ENCODE data around the gene HMSD. TPM values are rescaled to one million over a fixed set of nuclear protein-coding genes. Genes with fewer than 3 reads are reported as not detected.

Gene HMSD
- total RNA-seq, 6 donors from 2014 or later: 0.30 to 2.9 (median 1.0) TPM; not detected in 2

- Histone ChIP-seq H3K4me3 (peak within 1 kb of the TSS; percentile 64 to 69 (median 69)), H3K4me1 (peaks cover 13 to 21% (median 15%) of the 10 kb centered on the region in 4 donors), H3K9me3 (no peaks in the 10 kb centered on the region), H3K27me3 (no peaks in the 10 kb centered on the region), H3K27ac (peak within 1 kb of the TSS; percentile 95 to 99 (median 98)), H3K36me3 (no peaks in the 10 kb centered on the region)
- TF ChIP-seq, protein P1, sequence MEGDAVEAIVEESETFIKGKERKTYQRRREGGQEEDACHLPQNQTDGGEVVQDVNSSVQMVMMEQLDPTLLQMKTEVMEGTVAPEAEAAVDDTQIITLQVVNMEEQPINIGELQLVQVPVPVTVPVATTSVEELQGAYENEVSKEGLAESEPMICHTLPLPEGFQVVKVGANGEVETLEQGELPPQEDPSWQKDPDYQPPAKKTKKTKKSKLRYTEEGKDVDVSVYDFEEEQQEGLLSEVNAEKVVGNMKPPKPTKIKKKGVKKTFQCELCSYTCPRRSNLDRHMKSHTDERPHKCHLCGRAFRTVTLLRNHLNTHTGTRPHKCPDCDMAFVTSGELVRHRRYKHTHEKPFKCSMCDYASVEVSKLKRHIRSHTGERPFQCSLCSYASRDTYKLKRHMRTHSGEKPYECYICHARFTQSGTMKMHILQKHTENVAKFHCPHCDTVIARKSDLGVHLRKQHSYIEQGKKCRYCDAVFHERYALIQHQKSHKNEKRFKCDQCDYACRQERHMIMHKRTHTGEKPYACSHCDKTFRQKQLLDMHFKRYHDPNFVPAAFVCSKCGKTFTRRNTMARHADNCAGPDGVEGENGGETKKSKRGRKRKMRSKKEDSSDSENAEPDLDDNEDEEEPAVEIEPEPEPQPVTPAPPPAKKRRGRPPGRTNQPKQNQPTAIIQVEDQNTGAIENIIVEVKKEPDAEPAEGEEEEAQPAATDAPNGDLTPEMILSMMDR (IDR thresholded peaks at IDR 0.05): peak in 2 of 6 experiments; percentile 14 to 22
- TF ChIP-seq POLR2A (IDR thresholded peaks at IDR 0.05): peak; percentile 37 to 97 (median 95)
- peak in 1 of 4 donors; percentile 40 for TF ChIP-seq EP300 (IDR thresholded peaks at IDR 0.05)
- TF ChIP-seq POLR2AphosphoS5 (IDR thresholded peaks at IDR 0.05): peak; percentile 83 to 86
- peak; percentile 98 for ATAC-seq (ENCODE audit: low FRiP score in 2 of 2)
- DNase-seq: peak; percentile 96 to 97
- 1% methylated on average over 43 to 46 of the region's 62 CpGs for WGBS, 2 donors
These were observed 21.1 kb downstream of the HMSD start, which contains the start of gene SERPINB8 for GRCh38 chr18:63969942-63970808. Gene SERPINB8 (plus strand): TSS chr18:63970081. CDS start chr18:63978309, 8,228 bp downstream.

DNA sequence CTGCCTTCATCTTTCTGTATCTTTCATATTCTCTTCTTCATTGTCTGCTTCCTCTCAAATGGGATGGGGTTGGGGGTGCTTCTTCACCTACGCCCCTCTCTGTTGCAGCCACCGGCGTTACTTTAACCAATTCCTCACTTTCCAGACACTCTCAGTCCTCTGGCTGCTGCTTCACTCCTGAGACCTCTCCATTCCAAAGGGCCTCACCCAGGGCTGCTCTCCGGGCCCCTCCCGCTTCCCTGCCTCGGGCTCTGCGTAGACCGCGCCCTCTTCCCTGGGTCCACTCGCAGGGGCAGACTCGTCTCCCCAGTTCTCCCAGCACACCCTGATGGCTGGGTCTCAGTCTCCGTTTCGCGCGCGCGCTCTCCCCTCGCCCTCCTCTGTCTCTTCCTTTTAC, 21.7 kb downstream of the HMSD start:
- 31 to 32% methylated on average over 18 of the region's 18 CpGs for WGBS, 2 donors
- Histone ChIP-seq H3K36me3 (no peaks in the 10 kb centered on the region), H3K4me1 (peaks cover 13 to 23% (median 15%) of the 10 kb centered on the region in 4 donors), H3K4me3 (peak overlapping the region; percentile 64 to 69 (median 69)), H3K9me3 (no peaks in the 10 kb centered on the region), H3K27ac (peak overlapping the region; percentile 95 to 99 (median 98)), H3K27me3 (no peaks in the 10 kb centered on the region)
- DNase-seq: peak; percentile 65 to 83
- TF ChIP-seq EP300 (IDR thresholded peaks at IDR 0.05) (no peak), POLR2AphosphoS5 (IDR thresholded peaks at IDR 0.05) (no peak), POLR2A (IDR thresholded peaks at IDR 0.05) (no peak)
- TF ChIP-seq, protein P1 (IDR thresholded peaks at IDR 0.05): no peak
- peak; percentile 72 to 88 for ATAC-seq (ENCODE audit: low FRiP score in 2 of 2)

DNA sequence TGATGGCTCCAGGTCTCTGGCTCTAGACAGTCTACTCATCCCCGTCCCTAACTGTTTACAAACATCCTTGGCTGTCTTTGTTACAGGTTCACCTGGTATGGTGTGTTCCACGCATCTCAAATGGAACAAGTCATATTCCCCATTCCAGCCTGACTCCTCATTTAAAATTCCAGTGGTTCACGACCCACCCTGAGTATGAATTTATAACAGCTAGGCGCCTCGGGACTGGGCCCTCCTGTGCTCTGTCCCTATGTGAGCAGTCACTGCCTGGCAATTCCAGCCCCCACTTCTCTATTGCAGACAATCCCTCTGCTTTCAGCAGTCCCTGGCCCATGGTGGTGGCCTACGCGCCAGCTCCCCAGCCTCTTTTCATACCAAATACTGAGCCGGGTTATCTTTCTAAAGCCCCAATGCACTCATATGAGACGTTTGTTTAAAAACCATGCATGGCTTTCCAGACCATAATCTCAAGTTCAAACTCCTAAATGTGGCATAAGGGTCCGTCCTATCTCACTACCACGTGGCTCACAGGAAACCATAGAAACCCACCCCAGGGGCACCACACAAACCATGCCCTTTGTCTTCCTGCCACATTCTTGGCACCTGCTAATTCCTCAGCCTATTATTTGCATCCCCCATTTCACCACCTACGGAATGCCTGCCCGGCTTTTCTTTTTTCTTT, 22.4 kb downstream of the HMSD start:
- Histone ChIP-seq H3K9me3 (no peaks in the 10 kb centered on the region), H3K27ac (peak overlapping the region; percentile 95 to 99 (median 98)), H3K36me3 (no peaks in the 10 kb centered on the region), H3K27me3 (no peaks in the 10 kb centered on the region), H3K4me1 (peaks cover 13 to 26% (median 15%) of the 10 kb centered on the region in 4 donors), H3K4me3 (peak overlapping the region in 3 of 4 donors; percentile 69)
- TF ChIP-seq POLR2AphosphoS5 (IDR thresholded peaks at IDR 0.05) (no peak), POLR2A (IDR thresholded peaks at IDR 0.05) (no peak), EP300 (IDR thresholded peaks at IDR 0.05) (no peak)
- TF ChIP-seq, protein P1 (IDR thresholded peaks at IDR 0.05): no peak
- ATAC-seq (ENCODE audit: low FRiP score in 2 of 2): no peak
- 64 to 72% methylated on average over 13 of the region's 13 CpGs for WGBS, 2 donors
- DNase-seq: no peak

DNA sequence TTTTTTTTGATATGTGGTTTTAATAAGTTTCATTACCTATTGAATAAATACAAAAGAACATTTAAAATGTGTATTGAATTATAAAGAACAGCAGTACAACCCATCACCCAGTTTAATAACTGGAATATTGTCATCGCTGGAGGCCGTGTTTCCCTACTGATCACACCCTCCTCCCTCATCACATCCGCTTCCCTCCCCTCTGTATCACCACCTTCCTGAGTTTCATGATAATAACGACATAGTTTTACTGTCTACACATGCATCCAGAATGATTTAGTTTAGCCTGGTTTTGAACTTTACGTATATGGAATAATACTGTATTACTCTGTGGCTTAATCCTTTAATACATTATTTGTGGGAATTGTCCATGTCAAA, 22.9 kb downstream of the HMSD start:
- H3K4me1 ChIP-seq: peaks cover 13 to 26% (median 15%) of the 10 kb centered on the region in 4 donors
- no peaks in the 10 kb centered on the region for H3K36me3 ChIP-seq
- no peaks in the 10 kb centered on the region for H3K27me3 ChIP-seq
- no peak for DNase-seq
- no peaks in the 10 kb centered on the region for H3K9me3 ChIP-seq
- WGBS, 2 donors: 67 to 72% methylated on average over 5 of the region's 5 CpGs
- H3K27ac ChIP-seq: no peak overlapping the region
- no peak for ATAC-seq (ENCODE audit: low FRiP score in 2 of 2)
- no peak for TF ChIP-seq POLR2AphosphoS5 (IDR thresholded peaks at IDR 0.05)
- no peak for TF ChIP-seq POLR2A (IDR thresholded peaks at IDR 0.05)
- TF ChIP-seq, protein P1 (IDR thresholded peaks at IDR 0.05): no peak
- TF ChIP-seq EP300 (IDR thresholded peaks at IDR 0.05): no peak
- H3K4me3 ChIP-seq: no peak overlapping the region

All from upper lobe of left lung (tissue), 6 donors.